DOHH2 (cell line): Measurements from ENCODE around the gene PAX2.

Experiments used
- H3F3A ChIP-seq: fragments of 200-600 bp; sonication (generic), shearing (Covaris generic); 2 replicates; pipeline ENCODE4 v1.6.0; 2016; ENCODE audit warnings: antibody characterized with exemption, mild to moderate bottlenecking; ENCODE audit not compliant: control insufficient read depth, insufficient read depth
- H3K27ac ChIP-seq: fragments of 200-600 bp; sonication (generic); 2 replicates; pipeline ENCODE4 v1.5.1; 2014; ENCODE audit warnings: low read depth, mild to moderate bottlenecking, low read length, moderate library complexity
- H3K27me3 ChIP-seq: fragments of 200-600 bp; sonication (generic); 2 replicates; pipeline ENCODE4 v1.6.1; 2014; ENCODE audit warnings: mild to moderate bottlenecking, low read length, mixed read lengths; ENCODE audit not compliant: control insufficient read depth
- H3K36me3 ChIP-seq: fragments of 200-600 bp; sonication (generic); 2 replicates; pipeline ENCODE4 v1.6.1; 2014; ENCODE audit warnings: mild to moderate bottlenecking, low read length, moderate library complexity, mixed read lengths; ENCODE audit not compliant: control insufficient read depth
- H3K4me1 ChIP-seq: fragments of 200-600 bp; sonication (generic); 2 replicates; pipeline ENCODE4 v1.6.1; 2014; ENCODE audit warnings: mild to moderate bottlenecking, low read length, mixed read lengths; ENCODE audit not compliant: control insufficient read depth
- H3K4me2 ChIP-seq: fragments of 200-600 bp; sonication (generic); 2 replicates; pipeline ENCODE4 v1.6.0; 2014; ENCODE audit warnings: mild to moderate bottlenecking, low read length, moderate library complexity
- H3K4me3 ChIP-seq: fragments of 200-600 bp; sonication (generic); 2 replicates; pipeline ENCODE4 v1.5.1; 2014; ENCODE audit warnings: mild to moderate bottlenecking, low read length, mixed read lengths
- H3K79me2 ChIP-seq: fragments of 200-600 bp; sonication (generic); 2 replicates; pipeline ENCODE4 v1.6.1; 2014; ENCODE audit warnings: mild to moderate bottlenecking, low read length, mixed read lengths; ENCODE audit not compliant: control insufficient read depth
- H3K9me2 ChIP-seq: fragments of 200-600 bp; sonication (generic); replicated peaks from 2 replicates; pipeline ENCODE4 v1.6.1; 2014; ENCODE audit warnings: mild to moderate bottlenecking, low read length, mixed read lengths; ENCODE audit not compliant: control insufficient read depth
- H3K9me3 ChIP-seq: fragments of 200-600 bp; sonication (generic); 2 replicates; pipeline ENCODE4 v1.6.1; 2014; ENCODE audit warnings: antibody characterized with exemption, low read length, mixed read lengths; ENCODE audit not compliant: control insufficient read depth, insufficient read depth
- H4K20me1 ChIP-seq: fragments of 200-600 bp; sonication (generic); 2 replicates; pipeline ENCODE4 v1.6.0; 2014; ENCODE audit warnings: low read depth, mild to moderate bottlenecking, antibody characterized with exemption, low read length, moderate library complexity; ENCODE audit not compliant: control insufficient read depth, insufficient read depth
- EZH2phosphoT487 ChIP-seq: fragments of 200-600 bp; sonication (generic); IDR thresholded peaks from 2 replicates; pipeline ENCODE4 v1.6.1; 2017; ENCODE audit warnings: borderline replicate concordance, mild to moderate bottlenecking, antibody characterized with exemption, low read length, moderate library complexity, mixed read lengths
- TF ChIP-seq, protein P1 (sequence below): fragments of 200-600 bp; sonication (generic); IDR thresholded peaks from one replicate; pipeline ENCODE4 v1.5.1; 2014; ENCODE audit warnings: antibody characterized with exemption, mild to moderate bottlenecking, low read depth, low read length; ENCODE audit not compliant: poor library complexity, severe bottlenecking

PAX2 gene

DNA sequence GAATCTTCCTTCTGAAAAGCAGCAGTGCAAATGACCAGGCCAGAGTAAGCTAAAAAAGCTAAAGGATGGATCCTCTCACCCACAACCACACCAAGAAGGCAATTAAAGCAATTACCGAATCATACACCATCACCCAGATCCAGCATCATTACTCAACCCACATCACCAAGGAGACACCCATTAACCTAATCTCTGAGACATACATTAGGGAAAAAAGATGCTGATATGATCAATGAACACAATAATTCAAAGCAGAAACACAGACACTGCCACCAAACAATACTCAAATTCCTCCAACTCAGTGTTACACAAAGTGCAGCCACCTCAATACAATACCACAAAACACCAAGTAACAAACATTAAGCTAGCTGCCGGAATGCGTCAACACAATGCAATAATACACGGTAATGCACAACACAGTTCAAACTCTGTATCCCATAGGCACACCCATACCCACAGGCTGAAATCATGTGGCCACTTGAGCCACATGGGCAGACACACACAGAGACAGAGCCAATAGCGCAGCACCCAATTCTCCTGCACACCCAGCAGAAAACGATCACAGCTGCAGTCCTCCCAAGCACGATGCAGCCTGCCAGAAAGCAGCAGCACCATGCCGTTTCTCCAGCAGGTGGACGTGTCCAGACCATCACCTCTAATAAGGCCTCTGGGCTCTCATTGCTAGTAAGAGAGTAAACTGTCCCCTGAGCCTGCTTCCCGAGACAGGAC, 21.5 kb downstream of the PAX2 start:
- no peak overlapping the region for H3K27ac ChIP-seq
- H3K4me3 ChIP-seq, result no peak overlapping the region
- no peaks in the 10 kb centered on the region for H4K20me1 ChIP-seq
- TF ChIP-seq EZH2phosphoT487, result no peak
- TF ChIP-seq, protein P1, sequence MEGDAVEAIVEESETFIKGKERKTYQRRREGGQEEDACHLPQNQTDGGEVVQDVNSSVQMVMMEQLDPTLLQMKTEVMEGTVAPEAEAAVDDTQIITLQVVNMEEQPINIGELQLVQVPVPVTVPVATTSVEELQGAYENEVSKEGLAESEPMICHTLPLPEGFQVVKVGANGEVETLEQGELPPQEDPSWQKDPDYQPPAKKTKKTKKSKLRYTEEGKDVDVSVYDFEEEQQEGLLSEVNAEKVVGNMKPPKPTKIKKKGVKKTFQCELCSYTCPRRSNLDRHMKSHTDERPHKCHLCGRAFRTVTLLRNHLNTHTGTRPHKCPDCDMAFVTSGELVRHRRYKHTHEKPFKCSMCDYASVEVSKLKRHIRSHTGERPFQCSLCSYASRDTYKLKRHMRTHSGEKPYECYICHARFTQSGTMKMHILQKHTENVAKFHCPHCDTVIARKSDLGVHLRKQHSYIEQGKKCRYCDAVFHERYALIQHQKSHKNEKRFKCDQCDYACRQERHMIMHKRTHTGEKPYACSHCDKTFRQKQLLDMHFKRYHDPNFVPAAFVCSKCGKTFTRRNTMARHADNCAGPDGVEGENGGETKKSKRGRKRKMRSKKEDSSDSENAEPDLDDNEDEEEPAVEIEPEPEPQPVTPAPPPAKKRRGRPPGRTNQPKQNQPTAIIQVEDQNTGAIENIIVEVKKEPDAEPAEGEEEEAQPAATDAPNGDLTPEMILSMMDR, result no peak
- H3K9me2 ChIP-seq, result no peaks in the 10 kb centered on the region
- H3K79me2 ChIP-seq, result no peaks in the 10 kb centered on the region
- no peaks in the 10 kb centered on the region for H3K9me3 ChIP-seq
- H3K36me3 ChIP-seq, result no peaks in the 10 kb centered on the region
- no peak overlapping the region for H3K4me2 ChIP-seq
- H3K4me1 ChIP-seq, result peaks cover 10% of the 10 kb centered on the region
- H3F3A ChIP-seq, result no peaks in the 10 kb centered on the region
- peaks cover 11% of the 10 kb centered on the region for H3K27me3 ChIP-seq

DNA sequence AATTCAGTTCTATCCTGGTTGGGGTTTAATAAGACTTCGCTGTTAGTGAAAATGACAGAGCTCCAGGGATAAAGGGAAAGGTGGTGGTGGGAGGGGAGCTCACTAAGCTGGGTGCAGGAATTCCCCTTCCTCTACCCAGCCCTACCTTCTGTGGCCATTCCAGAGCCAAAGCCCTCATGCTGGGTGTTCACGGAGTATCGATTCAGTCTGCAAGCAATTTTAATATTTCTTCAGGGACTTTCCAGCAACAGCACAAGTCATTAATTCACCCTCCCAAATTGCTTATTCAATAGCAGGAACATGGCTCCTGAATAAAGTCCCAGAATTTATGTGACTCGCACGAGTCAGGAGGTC, 22.0 kb downstream of the PAX2 start:
- Histone ChIP-seq H3K79me2 (no peaks in the 10 kb centered on the region), H3K36me3 (no peaks in the 10 kb centered on the region), H3K27ac (no peak overlapping the region), H3K9me2 (no peaks in the 10 kb centered on the region), H3K27me3 (peaks cover 9% of the 10 kb centered on the region), H3F3A (no peaks in the 10 kb centered on the region), H3K4me1 (peaks cover 10% of the 10 kb centered on the region), H4K20me1 (no peaks in the 10 kb centered on the region), H3K4me2 (no peak overlapping the region), H3K4me3 (no peak overlapping the region), H3K9me3 (no peaks in the 10 kb centered on the region)
- TF ChIP-seq, protein P1, result no peak
- no peak for TF ChIP-seq EZH2phosphoT487

DNA sequence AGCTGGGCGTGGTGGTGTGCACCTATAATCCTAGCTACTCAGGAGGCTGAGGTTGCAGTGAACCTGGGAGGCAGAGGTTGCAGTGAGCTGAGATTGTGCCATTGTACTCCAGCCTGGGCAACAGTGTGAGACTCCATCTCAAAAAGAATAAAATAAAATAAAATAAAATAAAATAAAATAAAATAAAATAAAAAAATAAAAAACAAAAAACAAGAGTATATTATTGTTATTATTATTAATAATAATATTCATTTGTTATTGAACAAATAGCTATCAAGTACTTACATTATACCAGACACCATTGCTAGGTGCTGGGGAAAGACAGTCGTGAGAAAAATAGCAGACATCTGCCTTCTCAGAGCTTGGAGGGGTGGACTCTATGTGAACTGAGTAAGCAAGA, 24.1 kb downstream of the PAX2 start:
- no peak for TF ChIP-seq EZH2phosphoT487
- no peaks in the 10 kb centered on the region for H3K36me3 ChIP-seq
- H3K27me3 ChIP-seq, result peaks cover 13% of the 10 kb centered on the region
- no peaks in the 10 kb centered on the region for H3K79me2 ChIP-seq
- no peaks in the 10 kb centered on the region for H3K9me2 ChIP-seq
- no peak overlapping the region for H3K4me2 ChIP-seq
- no peaks in the 10 kb centered on the region for H4K20me1 ChIP-seq
- no peaks in the 10 kb centered on the region for H3K9me3 ChIP-seq
- no peak overlapping the region for H3K27ac ChIP-seq
- no peaks in the 10 kb centered on the region for H3F3A ChIP-seq
- no peak overlapping the region for H3K4me3 ChIP-seq
- peaks cover 10% of the 10 kb centered on the region for H3K4me1 ChIP-seq

DNA sequence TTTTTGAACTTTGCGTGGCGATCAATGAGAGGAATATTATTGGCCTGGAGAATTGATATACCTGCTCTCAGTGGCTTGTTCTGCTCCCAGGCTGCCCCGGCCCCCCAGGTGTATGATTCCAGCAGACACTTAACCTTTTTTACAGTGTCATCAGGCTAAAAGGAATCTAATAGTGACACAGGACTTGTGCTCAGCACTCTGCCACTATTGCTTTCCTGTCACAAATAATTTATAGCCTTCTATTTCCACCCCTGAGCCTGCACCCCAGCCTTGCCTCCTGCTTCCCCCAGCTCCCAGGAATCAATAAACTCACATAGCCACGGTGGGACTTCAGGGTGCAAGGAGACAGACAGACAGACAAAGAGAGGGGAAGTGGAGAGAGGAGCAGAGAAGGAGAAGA, 28.3 kb downstream of the PAX2 start:
- no peaks in the 10 kb centered on the region for H3K79me2 ChIP-seq
- H3K27me3 ChIP-seq, result peaks cover 34% of the 10 kb centered on the region
- H3F3A ChIP-seq, result no peaks in the 10 kb centered on the region
- no peaks in the 10 kb centered on the region for H3K36me3 ChIP-seq
- no peaks in the 10 kb centered on the region for H4K20me1 ChIP-seq
- H3K4me1 ChIP-seq, result peaks cover 10% of the 10 kb centered on the region
- H3K9me2 ChIP-seq, result no peaks in the 10 kb centered on the region
- no peak overlapping the region for H3K4me3 ChIP-seq
- H3K9me3 ChIP-seq, result no peaks in the 10 kb centered on the region
- H3K4me2 ChIP-seq, result no peak overlapping the region
- TF ChIP-seq EZH2phosphoT487, result no peak
- TF ChIP-seq, protein P1, result no peak
- no peak overlapping the region for H3K27ac ChIP-seq
